Islet precursor cell (in vitro differentiated cells): ENCODE measurements around the gene CLDN4.
"Not testable (repeated sequence)": the region's sequence is repeated elsewhere in the genome, so short reads cannot be mapped to it uniquely, and the experiment has no call there.

Experiments used
- DNase-seq: peaks from one replicate; pipeline ENCODE4 v3.0.0-alpha.2; 2018

CLDN4 gene

GRCh38 chr7:73823873-73824592 lies 6.8 kb upstream of the CLDN4 start:
- no peak for DNase-seq

DNA sequence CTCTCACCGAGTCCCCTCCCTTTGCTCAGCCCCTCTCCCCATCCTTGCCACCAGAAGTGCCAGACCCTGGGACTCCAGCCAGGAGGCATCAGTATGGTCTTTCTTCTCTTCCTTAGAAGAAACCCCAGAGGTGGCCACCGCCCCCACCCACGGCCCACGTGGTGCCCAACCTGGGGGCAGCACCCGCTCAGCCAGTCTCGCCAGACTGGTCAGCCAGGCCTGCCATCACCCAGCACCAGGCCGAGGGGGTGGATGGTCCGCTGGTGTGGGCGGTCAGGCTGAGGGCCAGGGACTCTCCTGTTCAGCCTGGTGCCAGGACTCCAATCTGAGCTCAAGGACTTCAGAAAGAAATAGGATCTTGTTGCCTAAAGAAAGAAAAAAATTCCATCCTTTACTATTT lies 5.8 kb upstream of the CLDN4 start:
- DNase-seq: no peak

GRCh38 chr7:73827567-73828106 lies 3.2 kb upstream of the CLDN4 start:
- peak; percentile 85 for DNase-seq

- DNase-seq: peak; percentile 94
Observed at GRCh38 chr7:73828107-73828803, 2.5 kb upstream of the CLDN4 start.

DNA sequence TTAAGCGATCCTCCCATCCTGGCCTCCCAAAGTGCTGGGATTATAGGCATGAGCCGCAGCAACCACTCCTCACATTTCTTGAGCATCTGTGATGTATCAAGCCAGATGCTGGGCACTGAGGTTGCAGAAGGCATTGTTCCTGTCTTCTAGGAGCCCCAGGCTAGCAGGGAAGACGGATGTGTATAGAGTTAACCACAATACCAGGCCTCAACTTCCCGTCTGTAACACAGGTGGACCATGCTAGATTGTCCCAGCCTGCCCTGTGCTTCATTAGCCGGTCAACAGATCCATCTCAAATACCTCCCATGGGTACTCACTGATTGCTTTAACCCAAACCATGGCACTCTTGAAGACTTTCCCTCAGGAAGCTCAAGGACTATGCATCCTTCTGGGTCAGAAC lies 1.8 kb upstream of the CLDN4 start:
- DNase-seq: no peak

DNA sequence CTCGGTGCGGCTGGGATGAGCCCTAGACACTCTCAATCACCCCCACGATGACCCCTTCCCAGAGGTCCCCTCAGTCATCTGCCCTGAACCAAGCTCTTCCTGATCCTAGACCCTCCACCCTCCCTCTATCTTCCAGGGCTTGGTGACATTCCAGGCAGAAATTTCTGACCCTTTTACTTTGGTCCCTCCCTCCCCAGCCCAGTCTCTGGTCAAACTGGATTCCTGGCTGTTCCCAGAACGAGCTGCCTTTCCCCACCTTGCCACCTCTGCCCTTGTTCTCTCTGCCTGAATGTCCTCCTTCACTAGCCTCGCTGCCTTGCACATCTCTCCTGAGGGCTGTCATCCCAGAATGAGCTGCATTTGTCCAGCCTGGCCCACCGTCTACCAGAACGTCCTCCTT lies 1.3 kb upstream of the CLDN4 start:
- DNase-seq: peak; percentile 91

GRCh38 chr7:73829921-73830680 lies 695 bp upstream of the CLDN4 start:
- no peak for DNase-seq

DNA sequence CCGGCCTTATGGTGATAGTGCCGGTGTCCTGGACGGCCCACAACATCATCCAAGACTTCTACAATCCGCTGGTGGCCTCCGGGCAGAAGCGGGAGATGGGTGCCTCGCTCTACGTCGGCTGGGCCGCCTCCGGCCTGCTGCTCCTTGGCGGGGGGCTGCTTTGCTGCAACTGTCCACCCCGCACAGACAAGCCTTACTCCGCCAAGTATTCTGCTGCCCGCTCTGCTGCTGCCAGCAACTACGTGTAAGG lies 713 bp downstream of the CLDN4 start:
- no peak for DNase-seq

DNA sequence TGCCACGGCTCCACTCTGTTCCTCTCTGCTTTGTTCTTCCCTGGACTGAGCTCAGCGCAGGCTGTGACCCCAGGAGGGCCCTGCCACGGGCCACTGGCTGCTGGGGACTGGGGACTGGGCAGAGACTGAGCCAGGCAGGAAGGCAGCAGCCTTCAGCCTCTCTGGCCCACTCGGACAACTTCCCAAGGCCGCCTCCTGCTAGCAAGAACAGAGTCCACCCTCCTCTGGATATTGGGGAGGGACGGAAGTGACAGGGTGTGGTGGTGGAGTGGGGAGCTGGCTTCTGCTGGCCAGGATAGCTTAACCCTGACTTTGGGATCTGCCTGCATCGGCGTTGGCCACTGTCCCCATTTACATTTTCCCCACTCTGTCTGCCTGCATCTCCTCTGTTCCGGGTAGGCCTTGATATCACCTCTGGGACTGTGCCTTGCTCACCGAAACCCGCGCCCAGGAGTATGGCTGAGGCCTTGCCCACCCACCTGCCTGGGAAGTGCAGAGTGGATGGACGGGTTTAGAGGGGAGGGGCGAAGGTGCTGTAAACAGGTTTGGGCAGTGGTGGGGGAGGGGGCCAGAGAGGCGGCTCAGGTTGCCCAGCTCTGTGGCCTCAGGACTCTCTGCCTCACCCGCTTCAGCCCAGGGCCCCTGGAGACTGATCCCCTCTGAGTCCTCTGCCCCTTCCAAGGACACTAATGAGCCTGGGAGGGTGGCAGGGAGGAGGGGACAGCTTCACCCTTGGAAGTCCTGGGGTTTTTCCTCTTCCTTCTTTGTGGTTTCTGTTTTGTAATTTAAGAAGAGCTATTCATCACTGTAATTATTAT lies 1.2 kb downstream of the CLDN4 start:
- DNase-seq: peak; percentile 97

DNA sequence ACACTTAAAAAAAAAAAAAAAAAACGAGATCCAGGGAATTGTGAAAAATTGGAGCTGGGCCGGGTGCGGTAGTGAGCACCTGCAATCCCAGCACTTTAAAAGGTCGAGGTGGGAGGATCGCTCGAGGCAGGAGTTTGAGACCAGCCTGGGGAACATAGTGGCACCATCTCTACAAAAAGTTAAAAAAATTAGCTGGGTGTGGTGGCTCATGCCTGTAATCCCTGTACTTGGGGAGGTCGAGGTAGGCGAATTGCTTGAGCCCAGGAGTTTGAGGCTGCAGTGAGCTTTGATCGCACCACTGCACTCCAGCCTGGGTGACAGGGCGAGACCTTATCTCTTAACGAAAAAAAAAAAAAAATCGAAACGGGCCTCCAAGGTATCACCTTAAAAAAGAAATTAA lies 2.0 kb downstream of the CLDN4 start:
- DNase-seq: no peak

GRCh38 chr7:73833251-73833919 lies 2.6 kb downstream of the CLDN4 start:
- DNase-seq: peak; percentile 95

DNA sequence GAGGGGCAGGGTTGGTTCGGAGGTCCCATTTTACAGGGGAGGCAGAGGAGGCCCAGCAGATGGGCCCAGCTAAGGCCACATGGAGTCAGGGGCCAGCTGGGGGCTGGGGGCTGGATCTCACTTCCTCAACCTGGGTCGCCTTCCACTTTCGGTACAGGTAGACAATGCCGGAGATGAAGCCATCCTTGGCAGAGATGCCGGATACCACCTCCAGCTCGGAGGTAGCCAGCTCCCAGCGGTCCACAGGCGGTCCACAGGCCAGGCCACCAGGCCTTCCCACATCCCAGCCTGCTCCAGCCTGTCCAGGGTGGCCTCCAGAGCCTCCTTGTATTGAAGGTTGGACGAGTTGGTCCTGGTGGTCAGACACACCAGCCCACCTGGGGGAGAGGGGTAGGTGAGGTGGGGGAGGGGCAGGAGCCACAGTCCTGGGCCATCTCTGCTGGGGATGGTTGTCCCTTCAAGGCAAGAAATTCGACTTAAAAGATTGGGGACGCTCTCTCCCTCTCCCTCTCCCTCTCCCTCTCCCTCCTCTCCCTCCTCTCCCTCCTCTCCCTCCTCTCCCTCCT lies 3.9 kb downstream of the CLDN4 start:
- DNase-seq: no peak

DNA sequence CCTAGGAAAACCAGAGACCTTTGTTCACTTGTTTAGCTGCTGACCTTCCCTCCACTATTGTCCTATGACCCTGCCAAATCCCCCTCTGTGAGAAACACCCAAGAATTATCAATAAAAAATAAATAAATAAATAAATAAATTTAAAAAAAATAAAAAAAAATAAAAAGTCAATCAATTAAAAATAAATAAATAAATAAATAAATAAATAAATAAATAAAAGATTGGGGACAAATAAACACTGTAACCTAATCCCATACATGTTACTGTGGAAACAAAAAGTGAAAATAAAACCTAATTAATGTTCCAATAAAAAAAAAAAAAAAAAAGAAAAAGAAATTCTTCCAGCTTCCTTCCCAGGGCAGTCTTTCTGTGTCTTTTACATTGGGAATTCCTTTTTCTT lies 6.4 kb downstream of the CLDN4 start:
- not testable (repeated sequence) for DNase-seq

GRCh38 chr7:73838642-73839041 lies 7.8 kb downstream of the CLDN4 start:
- no peak for DNase-seq

DNA sequence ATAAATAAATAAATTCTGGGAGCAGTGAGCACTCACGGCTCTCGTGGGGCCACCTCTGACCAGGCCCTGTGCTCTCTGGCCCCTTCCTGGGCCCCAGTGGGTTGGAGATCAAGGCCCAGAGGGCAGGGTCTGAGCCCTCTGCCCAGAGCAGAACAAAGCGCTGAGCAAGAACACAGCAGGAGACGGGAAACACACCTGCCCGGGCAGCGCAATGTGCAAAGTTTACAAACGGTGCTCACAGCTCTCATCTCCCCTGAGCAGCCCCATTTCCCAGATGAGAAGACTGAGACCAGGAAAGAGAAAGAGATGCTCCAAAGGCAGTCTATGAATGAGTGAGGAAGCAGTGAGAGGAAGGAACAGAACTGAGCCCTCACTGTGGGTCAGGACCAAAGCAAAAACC lies 8.5 kb downstream of the CLDN4 start:
- no peak for DNase-seq

- no peak for DNase-seq
Observed at GRCh38 chr7:73839743-73840714, 9.2 kb downstream of the CLDN4 start.

- no peak for DNase-seq
Observed at GRCh38 chr7:73840715-73841379, 10.1 kb downstream of the CLDN4 start.

GRCh38 chr7:73841689-73842066 lies 10.9 kb downstream of the CLDN4 start:
- no peak for DNase-seq

DNA sequence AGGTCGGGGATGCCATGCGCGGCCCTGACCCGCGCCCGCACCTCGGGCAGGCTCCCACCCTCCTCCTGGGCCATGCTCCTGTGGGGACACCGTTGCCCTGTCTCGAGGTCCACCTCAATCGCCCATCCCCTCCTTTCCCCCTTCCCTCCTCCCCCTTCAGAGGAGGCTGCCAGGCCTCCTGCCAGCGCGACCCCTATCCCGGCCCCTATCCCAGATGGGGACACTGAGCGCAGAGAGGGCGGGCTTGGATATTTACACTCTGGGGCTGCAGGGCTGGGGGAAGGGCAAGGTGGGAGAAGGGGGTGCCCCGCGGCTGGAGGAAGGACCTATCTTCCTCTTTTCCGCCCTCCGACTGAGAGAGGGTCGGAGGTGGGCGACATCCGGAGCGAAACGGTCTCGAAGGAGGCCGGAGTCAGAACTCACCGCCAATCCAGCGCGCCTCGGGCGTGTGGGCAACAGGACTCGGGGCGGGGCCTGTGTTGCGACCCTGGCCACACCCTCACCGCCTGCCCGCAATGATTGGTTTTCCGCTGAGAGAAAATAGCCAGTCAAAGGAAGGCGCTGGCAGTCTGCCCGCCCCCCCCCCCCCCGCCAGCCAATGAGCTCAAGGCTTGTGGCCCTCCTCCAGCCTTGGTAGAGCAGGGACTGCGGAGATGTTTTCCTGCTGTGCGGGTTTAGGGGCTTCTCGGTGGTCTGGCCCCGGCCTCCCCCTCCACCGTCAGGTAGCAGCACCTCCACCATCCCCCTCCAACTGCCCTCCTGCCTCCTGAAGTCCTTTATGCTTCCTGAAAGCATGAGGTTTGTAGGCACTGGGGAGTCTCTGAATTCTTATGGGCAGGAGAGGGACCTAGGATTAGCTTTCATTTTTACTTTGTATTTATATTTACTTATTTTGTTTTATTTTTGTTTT lies 11.5 kb downstream of the CLDN4 start, which contains the start of gene METTL27:
TSS of gene METTL27 (minus strand) at position 450 of the 910 bp plus-strand sequence. CDS start at position 74, 376 bp downstream.
- DNase-seq: peak; percentile 99
